Lung (tissue), 12 donors: ENCODE results near the gene SHISA7. TPM values are rescaled to one million over a fixed set of nuclear protein-coding genes. Genes with fewer than 3 reads are reported as not detected.

Experiments
- ATAC-seq: fragments of 200-7000 bp; cut with Tn5 transposase; one replicate; pipeline ENCODE4 v1.9.1; 2020; ENCODE audit warnings: moderate number of reproducible peaks; ENCODE audit not compliant: insufficient read depth, low FRiP score
- DNase-seq, 3 donors: peaks; one replicate each; pipeline ENCODE4 v3.0.0-alpha.2; 2013 to 2017
- H3K27ac ChIP-seq, 2 donors: one replicate each; pipeline ENCODE4 v1.5.1; 2013; ENCODE audit warnings: mild to moderate bottlenecking in 2 of 2, moderate library complexity in 2 of 2, control low read depth in 1 of 2, inconsistent platforms in 1 of 2, low read depth in 1 of 2, low read length in 1 of 2
- H3K27me3 ChIP-seq, 3 donors: one replicate each; pipeline ENCODE4 v1.5.1; 2013; ENCODE audit warnings: low read length in 2 of 3; ENCODE audit not compliant: control insufficient read depth in 3 of 3, insufficient read depth in 3 of 3
- H3K36me3 ChIP-seq, 4 donors: one replicate each; pipeline ENCODE4 v1.5.1; 2013; ENCODE audit warnings: low read length in 4 of 4, mild to moderate bottlenecking in 1 of 4, moderate library complexity in 1 of 4; ENCODE audit not compliant: control insufficient read depth in 4 of 4, insufficient read depth in 4 of 4
- H3K4me1 ChIP-seq, 5 donors: one replicate each; pipeline ENCODE4 v1.5.1; 2013; ENCODE audit warnings: low read length in 5 of 5, mild to moderate bottlenecking in 2 of 5, moderate library complexity in 1 of 5; ENCODE audit not compliant: control insufficient read depth in 5 of 5, insufficient read depth in 5 of 5
- H3K4me3 ChIP-seq: one replicate; pipeline ENCODE4 v1.5.1; 2013; ENCODE audit warnings: mild to moderate bottlenecking, control low read depth, moderate library complexity
- H3K9ac ChIP-seq, 2 donors: one replicate each; pipeline ENCODE4 v1.5.1; 2013; ENCODE audit warnings: low read length in 2 of 2, control low read depth in 1 of 2; ENCODE audit not compliant: insufficient read depth in 1 of 2
- H3K9me3 ChIP-seq, 4 donors: one replicate each; pipeline ENCODE4 v1.5.1; 2013; ENCODE audit warnings: low read length in 3 of 4, mild to moderate bottlenecking in 1 of 4, moderate library complexity in 1 of 4; ENCODE audit not compliant: control insufficient read depth in 4 of 4, insufficient read depth in 3 of 4
- WGBS, 2 donors: extraction: QIAGEN DNeasy Blood & Tissue Kit; methylation state at CpG; one replicate each; pipeline ENCODE4 v1.1.7; 2013; 5-methylcytosine and 5-hydroxymethylcytosine counted together
- polyA plus RNA-seq, 2 donors: library from polyadenylated mRNA; stranded (reverse); fragments of 200-250 nt; gene quantifications; one replicate each; pipeline ENCODE4 v1.2.1, GENCODE V29; 2013
- total RNA-seq, 2 donors: library from RNA; depleted of rRNA in 1 of 2; stranded (reverse); fragments of >200 nt in 1 of 2; gene quantifications; one replicate each; pipeline ENCODE4 v1.2.1, GENCODE V29; 2014 to 2021
- TF ChIP-seq, protein P1 (sequence below): IDR thresholded peaks from 2 replicates; pipeline ENCODE4 v1.5.1; 2012; ENCODE audit warnings: mild to moderate bottlenecking; ENCODE audit errors: control extremely low read depth, extremely low read depth
- donor health status: control.
- donor health status: control.
- donor health status: Bipolar disorder and iron deficiency.
- donor health status: healthy.
- donor health status: DM: yes; HTN: yes; CAD: no.

Gene SHISA7
- total and polyA plus RNA-seq, 4 donors, result 0.03 to 0.14 TPM; not detected in 2

DNA sequence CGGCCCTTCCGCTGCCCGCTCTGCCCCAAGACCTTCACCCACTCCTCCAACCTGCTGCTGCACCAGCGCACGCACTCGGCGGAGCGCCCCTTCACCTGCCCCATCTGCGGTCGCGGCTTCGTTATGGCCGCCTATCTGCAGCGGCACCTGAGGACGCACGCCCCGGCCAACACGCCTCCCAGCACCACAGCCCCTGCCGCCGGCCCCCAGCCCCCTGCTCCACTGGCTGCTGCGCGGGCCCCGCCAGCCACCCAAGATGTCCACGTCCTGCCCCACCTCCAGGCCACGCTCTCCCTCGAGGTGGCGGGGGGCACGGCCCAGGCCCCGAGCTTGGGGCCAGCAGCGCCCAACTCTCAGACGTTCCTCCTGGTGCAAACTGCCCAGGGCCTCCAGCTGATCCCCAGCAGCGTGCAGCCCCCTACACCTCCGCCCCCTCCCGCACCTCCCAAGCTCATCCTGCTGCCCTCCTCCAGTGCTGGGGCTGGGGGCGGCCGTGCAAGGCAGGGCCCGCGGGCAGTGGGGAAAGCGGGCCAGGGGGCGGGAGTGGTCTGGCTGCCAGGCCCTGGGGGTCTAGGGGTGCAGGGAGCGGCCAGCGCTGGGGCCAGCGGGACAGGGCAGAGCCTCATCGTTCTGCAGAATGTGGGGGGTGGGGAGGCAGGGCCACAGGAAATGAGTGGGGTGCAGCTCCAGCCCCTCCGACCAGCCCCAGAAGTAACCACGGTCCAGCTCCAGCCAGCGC is 40.0 kb upstream of the SHISA7 start:
- ATAC-seq (no peak), DNase-seq (no peak)
- Histone ChIP-seq H3K36me3 (peaks cover 0 to 26% (median 1%) of the 10 kb centered on the region in 4 donors), H3K4me3 (no peak overlapping the region), H3K4me1 (peaks cover 4 to 33% (median 10%) of the 10 kb centered on the region in 5 donors), H3K27me3 (no peaks in the 10 kb centered on the region), H3K27ac (no peak overlapping the region), H3K9ac (no peak overlapping the region), H3K9me3 (no peaks in the 10 kb centered on the region)
- 95 to 97% methylated on average over 47 of the region's 47 CpGs for WGBS, 2 donors
- TF ChIP-seq, protein P1, sequence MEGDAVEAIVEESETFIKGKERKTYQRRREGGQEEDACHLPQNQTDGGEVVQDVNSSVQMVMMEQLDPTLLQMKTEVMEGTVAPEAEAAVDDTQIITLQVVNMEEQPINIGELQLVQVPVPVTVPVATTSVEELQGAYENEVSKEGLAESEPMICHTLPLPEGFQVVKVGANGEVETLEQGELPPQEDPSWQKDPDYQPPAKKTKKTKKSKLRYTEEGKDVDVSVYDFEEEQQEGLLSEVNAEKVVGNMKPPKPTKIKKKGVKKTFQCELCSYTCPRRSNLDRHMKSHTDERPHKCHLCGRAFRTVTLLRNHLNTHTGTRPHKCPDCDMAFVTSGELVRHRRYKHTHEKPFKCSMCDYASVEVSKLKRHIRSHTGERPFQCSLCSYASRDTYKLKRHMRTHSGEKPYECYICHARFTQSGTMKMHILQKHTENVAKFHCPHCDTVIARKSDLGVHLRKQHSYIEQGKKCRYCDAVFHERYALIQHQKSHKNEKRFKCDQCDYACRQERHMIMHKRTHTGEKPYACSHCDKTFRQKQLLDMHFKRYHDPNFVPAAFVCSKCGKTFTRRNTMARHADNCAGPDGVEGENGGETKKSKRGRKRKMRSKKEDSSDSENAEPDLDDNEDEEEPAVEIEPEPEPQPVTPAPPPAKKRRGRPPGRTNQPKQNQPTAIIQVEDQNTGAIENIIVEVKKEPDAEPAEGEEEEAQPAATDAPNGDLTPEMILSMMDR, result no peak

DNA sequence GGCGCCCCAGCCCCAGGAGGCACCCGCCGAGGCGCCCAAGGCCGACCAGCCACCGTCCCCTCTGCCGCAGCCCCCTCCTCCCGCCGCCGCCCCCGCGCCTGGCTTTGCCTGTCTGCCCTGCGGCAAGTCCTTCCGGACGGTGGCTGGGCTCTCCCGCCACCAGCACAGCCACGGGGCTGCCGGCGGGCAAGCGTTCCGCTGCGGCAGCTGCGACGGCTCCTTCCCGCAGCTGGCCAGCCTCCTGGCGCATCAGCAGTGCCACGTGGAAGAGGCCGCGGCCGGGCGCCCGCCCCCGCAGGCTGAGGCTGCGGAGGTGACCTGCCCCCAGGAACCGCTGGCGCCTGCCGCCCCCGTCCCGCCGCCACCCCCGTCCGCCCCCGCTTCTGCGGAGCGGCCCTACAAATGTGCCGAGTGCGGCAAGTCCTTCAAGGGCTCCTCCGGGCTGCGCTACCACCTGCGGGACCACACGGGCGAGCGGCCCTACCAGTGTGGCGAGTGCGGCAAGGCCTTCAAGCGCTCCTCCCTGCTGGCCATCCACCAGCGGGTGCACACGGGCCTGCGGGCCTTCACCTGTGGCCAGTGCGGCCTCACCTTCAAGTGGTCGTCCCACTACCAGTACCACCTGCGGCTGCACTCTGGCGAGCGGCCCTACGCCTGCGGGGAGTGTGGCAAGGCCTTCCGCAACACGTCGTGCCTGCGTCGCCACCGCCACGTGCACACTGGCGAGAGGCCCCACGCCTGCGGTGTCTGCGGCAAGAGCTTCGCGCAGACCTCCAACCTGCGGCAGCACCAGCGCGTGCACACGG is 39.3 kb upstream of the SHISA7 start:
- peaks cover 4 to 33% (median 10%) of the 10 kb centered on the region in 5 donors for H3K4me1 ChIP-seq

DNA sequence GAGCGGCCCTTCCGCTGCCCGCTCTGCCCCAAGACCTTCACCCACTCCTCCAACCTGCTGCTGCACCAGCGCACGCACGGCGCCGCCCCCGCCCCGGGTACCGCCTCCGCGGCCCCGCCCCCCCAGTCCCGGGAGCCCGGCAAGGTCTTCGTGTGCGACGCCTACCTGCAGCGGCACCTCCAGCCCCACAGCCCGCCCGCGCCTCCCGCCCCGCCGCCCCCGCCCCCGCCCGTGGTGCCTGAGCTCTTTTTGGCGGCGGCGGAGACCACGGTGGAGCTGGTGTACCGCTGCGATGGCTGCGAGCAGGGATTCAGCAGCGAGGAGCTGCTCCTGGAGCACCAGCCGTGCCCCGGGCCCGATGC is 38.7 kb upstream of the SHISA7 start:
- 88 to 91% methylated on average over 21 to 40 of the region's 40 CpGs for WGBS, 2 donors

More for the DNA sequence above, 39.3 kb upstream of the SHISA7 start:
- Histone ChIP-seq H3K4me3 (no peak overlapping the region), H3K27me3 (no peaks in the 10 kb centered on the region), H3K27ac (no peak overlapping the region), H3K9me3 (no peaks in the 10 kb centered on the region), H3K9ac (no peak overlapping the region), H3K36me3 (peaks cover 0 to 26% (median 1%) of the 10 kb centered on the region in 4 donors)
- TF ChIP-seq, protein P1, result no peak
- WGBS, 2 donors, result 96% methylated on average over 76 to 83 of the region's 83 CpGs
- no peak for DNase-seq
- ATAC-seq, result no peak

More for the DNA sequence above, 38.7 kb upstream of the SHISA7 start:
- no peak overlapping the region for H3K9ac ChIP-seq
- H3K4me1 ChIP-seq, result peaks cover 4 to 29% (median 10%) of the 10 kb centered on the region in 5 donors
- ATAC-seq (no peak), DNase-seq (no peak)
- H3K4me3 ChIP-seq, result no peak overlapping the region
- H3K9me3 ChIP-seq, result no peaks in the 10 kb centered on the region
- peaks cover 0 to 26% (median 1%) of the 10 kb centered on the region in 4 donors for H3K36me3 ChIP-seq
- TF ChIP-seq, protein P1, result no peak
- H3K27ac ChIP-seq, result no peak overlapping the region
- no peaks in the 10 kb centered on the region for H3K27me3 ChIP-seq
